PC-9 (cell line): Measurements from ENCODE around the gene ATXN3L.

Experiments
- EZH2 ChIP-seq: fragments of 200-600 bp; sonication (generic); IDR thresholded peaks from 2 replicates; pipeline ENCODE4 v1.8.0; 2017; ENCODE audit warnings: antibody characterized with exemption, low read depth
- TF ChIP-seq, protein P1 (sequence below): fragments of 200-600 bp; sonication (generic); conservative IDR thresholded peaks from 2 replicates; pipeline ENCODE4 v1.6.1; 2017; ENCODE audit warnings: mixed run types, antibody characterized with exemption, mild to moderate bottlenecking, moderate library complexity

DNA sequence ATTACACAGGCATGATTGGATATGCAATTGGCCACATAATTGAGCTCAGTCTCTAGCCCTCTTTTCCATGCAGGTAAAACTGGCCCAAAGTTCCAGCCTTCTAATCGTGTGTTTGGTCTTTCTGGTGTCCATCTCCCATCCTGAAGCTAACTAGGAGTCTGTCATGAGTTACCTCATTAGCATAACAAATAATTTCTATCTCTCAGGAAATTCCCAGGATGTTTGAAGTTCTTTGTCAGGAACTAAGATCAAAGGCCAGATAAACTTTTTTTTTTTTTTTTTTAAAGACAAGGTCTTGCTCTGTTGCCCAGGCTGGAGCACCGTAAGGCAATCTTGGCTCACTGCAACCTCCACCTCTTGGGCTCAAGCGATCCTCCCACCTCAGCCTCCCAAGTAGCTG, 15.8 kb downstream of the ATXN3L start:
- TF ChIP-seq, protein P1, sequence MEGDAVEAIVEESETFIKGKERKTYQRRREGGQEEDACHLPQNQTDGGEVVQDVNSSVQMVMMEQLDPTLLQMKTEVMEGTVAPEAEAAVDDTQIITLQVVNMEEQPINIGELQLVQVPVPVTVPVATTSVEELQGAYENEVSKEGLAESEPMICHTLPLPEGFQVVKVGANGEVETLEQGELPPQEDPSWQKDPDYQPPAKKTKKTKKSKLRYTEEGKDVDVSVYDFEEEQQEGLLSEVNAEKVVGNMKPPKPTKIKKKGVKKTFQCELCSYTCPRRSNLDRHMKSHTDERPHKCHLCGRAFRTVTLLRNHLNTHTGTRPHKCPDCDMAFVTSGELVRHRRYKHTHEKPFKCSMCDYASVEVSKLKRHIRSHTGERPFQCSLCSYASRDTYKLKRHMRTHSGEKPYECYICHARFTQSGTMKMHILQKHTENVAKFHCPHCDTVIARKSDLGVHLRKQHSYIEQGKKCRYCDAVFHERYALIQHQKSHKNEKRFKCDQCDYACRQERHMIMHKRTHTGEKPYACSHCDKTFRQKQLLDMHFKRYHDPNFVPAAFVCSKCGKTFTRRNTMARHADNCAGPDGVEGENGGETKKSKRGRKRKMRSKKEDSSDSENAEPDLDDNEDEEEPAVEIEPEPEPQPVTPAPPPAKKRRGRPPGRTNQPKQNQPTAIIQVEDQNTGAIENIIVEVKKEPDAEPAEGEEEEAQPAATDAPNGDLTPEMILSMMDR: no peak
- no peak for TF ChIP-seq EZH2
